Lower leg skin (tissue), 4 donors: ENCODE results near the gene F10. TPM values are rescaled to one million over a fixed set of nuclear protein-coding genes. Genes with fewer than 3 reads are reported as not detected.

Experiments
- DNase-seq, 2 donors: peaks; one replicate each; pipeline ENCODE4 v3.0.0-alpha.2; 2019; ENCODE audit warnings: low spot score in 2 of 2
- H3K4me3 ChIP-seq: fragments of 200-600 bp; sonication (generic); 2 replicates; pipeline ENCODE4 v1.5.1; 2017; ENCODE audit warnings: mild to moderate bottlenecking, low read depth; ENCODE audit not compliant: poor library complexity, severe bottlenecking
- POLR2A ChIP-seq, 2 donors: fragments of 450-650 bp; IDR thresholded peaks; one replicate each; pipeline ENCODE4 v1.6.1; 2016 to 2017; ENCODE audit warnings: antibody characterized with exemption in 2 of 2, mild to moderate bottlenecking in 1 of 2, moderate library complexity in 1 of 2
- WGBS, 2 donors: methylation state at CpG; one replicate each; pipeline ENCODE4 v1.1.5; 2018; 5-methylcytosine and 5-hydroxymethylcytosine counted together
- intact Hi-C: fragments of 100-400 bp; cut with DNase I; formaldehyde crosslinking; loops from one replicate; pipeline ENCODE4 v1.15.0; 2023; ENCODE audit warnings: low total_unique reads
- total RNA-seq, 4 donors: library from RNA; depleted of rRNA; stranded (reverse); fragments of >200 nt; gene quantifications; one replicate each; pipeline ENCODE4 v1.1.0, GENCODE V29; 2016
- TF ChIP-seq, protein P1 (sequence below), 3 donors: fragments of 450-650 bp; IDR thresholded peaks; one replicate each; pipeline ENCODE4 v1.5.1; 2016; ENCODE audit warnings: antibody characterized with exemption in 3 of 3, mild to moderate bottlenecking in 3 of 3, moderate library complexity in 2 of 3

Gene F10
- total RNA-seq, result 10 to 100 TPM in 1 of 4 donors, 1 to 10 TPM in 3; 6.5 to 31.0 (median 9.3) TPM

- intact Hi-C loops, result no loop called here
- no peak within 1 kb of the TSS for H3K4me3 ChIP-seq
- TF ChIP-seq, protein P1, sequence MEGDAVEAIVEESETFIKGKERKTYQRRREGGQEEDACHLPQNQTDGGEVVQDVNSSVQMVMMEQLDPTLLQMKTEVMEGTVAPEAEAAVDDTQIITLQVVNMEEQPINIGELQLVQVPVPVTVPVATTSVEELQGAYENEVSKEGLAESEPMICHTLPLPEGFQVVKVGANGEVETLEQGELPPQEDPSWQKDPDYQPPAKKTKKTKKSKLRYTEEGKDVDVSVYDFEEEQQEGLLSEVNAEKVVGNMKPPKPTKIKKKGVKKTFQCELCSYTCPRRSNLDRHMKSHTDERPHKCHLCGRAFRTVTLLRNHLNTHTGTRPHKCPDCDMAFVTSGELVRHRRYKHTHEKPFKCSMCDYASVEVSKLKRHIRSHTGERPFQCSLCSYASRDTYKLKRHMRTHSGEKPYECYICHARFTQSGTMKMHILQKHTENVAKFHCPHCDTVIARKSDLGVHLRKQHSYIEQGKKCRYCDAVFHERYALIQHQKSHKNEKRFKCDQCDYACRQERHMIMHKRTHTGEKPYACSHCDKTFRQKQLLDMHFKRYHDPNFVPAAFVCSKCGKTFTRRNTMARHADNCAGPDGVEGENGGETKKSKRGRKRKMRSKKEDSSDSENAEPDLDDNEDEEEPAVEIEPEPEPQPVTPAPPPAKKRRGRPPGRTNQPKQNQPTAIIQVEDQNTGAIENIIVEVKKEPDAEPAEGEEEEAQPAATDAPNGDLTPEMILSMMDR (IDR thresholded peaks at IDR 0.05), result no peak
- no peak for TF ChIP-seq POLR2A (IDR thresholded peaks at IDR 0.05)
- WGBS, 2 donors, result 41 to 54% methylated on average over 20 to 23 of the region's 23 CpGs
- peak; percentile 56 to 94 for DNase-seq
These were observed at the start of gene F10 for GRCh38 chr13:113122550-113123225. Gene F10 (plus strand): TSS chr13:113122799. CDS start chr13:113122856, 57 bp downstream.

DNA sequence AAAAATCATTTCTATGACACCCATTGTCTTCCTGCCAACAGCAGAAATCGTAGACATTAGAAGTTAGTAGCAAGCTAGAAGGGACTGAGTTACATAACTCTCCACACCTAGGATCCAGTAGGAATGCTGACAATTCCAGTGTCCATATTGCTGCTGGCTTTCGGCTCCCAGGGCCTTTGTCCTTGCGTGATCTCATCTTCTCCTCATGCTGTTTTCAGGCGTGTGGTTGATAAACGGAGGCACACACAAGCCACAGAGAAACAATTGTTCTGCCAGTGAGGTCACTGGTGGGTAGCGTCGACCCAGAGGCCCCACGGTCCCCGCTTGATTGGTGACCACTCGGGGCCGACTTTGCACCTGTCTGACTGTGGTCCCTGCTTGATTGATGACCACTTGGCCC lies 48.7 kb upstream of the F10 start:
- no peak for DNase-seq
- intact Hi-C loops, result no loop called here
- TF ChIP-seq POLR2A (IDR thresholded peaks at IDR 0.05), result no peak
- TF ChIP-seq, protein P1 (IDR thresholded peaks at IDR 0.05), result no peak
- no peak overlapping the region for H3K4me3 ChIP-seq
- WGBS, 2 donors, result 86 to 89% methylated on average over 11 of the region's 11 CpGs

DNA sequence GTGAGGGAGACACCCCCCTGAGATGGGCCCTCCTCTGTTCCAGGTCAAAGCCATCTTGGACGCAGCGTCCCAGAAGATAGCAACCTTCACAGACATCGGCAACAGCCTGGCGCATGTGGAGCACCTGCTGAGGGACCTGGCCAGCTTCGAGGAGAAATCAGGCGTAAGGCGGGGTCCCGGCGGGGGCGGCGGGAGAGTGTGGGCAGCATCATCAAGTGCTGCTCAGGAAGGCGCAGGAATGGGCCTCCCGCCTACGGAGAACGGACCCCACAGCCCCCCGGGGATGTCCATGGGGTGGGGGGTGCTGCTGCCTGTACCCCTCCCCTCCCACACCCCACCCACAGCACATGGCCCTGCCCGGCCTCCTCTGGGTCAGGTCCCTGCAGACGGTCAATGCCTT lies 48.2 kb upstream of the F10 start:
- no peak for DNase-seq
- intact Hi-C loops, result no loop called here
- H3K4me3 ChIP-seq, result no peak overlapping the region
- 88 to 97% methylated on average over 18 of the region's 18 CpGs for WGBS, 2 donors
- TF ChIP-seq POLR2A (IDR thresholded peaks at IDR 0.05), result no peak
- TF ChIP-seq, protein P1 (IDR thresholded peaks at IDR 0.05), result no peak

DNA sequence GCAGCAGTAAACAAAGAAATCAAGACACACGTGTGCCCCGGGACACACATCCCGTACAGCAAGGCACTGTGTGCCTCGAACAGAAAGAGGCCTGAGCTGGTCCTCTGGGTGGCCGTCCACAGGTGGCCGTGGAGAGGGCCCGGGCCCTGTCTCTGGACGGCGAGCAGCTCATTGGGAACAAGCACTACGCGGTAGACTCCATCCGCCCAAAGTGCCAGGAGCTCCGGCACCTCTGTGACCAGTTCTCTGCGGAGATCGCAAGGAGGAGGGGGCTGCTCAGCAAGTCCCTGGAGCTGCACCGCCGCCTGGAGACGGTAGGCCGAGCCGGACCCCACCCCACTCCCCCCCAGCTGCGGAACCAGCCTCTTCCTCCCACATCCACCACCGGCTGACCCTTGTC lies 47.7 kb upstream of the F10 start:
- TF ChIP-seq, protein P1 (IDR thresholded peaks at IDR 0.05), result no peak
- TF ChIP-seq POLR2A (IDR thresholded peaks at IDR 0.05), result no peak
- intact Hi-C loops, result no loop called here
- 94% methylated on average over 22 of the region's 22 CpGs for WGBS, 2 donors
- no peak overlapping the region for H3K4me3 ChIP-seq
- DNase-seq, result no peak

DNA sequence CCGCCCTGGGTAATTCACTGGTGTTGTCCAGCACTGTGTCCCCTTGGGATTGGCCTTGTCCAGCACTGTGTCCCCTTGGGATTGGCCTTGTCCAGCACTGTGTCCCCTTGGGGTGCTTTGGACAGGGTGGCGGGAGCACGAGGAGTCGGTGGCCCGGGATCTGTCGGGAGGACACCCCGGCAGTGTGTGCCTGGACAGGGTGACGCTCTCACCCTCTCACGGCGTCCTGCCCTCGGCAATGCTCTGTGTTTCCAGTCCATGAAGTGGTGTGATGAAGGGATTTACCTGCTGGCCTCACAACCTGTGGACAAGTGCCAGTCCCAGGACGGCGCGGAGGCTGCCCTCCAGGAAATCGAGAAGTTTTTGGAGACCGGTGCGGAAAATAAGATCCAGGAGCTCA lies 46.9 kb upstream of the F10 start:
- TF ChIP-seq, protein P1 (IDR thresholded peaks at IDR 0.05), result no peak
- no peak for TF ChIP-seq POLR2A (IDR thresholded peaks at IDR 0.05)
- intact Hi-C loops, result no loop called here
- WGBS, 2 donors, result 96 to 99% methylated on average over 16 to 17 of the region's 17 CpGs
- DNase-seq, result no peak
- H3K4me3 ChIP-seq, result no peak overlapping the region
